ENCODE data around the gene SLC4A1.

DNA sequence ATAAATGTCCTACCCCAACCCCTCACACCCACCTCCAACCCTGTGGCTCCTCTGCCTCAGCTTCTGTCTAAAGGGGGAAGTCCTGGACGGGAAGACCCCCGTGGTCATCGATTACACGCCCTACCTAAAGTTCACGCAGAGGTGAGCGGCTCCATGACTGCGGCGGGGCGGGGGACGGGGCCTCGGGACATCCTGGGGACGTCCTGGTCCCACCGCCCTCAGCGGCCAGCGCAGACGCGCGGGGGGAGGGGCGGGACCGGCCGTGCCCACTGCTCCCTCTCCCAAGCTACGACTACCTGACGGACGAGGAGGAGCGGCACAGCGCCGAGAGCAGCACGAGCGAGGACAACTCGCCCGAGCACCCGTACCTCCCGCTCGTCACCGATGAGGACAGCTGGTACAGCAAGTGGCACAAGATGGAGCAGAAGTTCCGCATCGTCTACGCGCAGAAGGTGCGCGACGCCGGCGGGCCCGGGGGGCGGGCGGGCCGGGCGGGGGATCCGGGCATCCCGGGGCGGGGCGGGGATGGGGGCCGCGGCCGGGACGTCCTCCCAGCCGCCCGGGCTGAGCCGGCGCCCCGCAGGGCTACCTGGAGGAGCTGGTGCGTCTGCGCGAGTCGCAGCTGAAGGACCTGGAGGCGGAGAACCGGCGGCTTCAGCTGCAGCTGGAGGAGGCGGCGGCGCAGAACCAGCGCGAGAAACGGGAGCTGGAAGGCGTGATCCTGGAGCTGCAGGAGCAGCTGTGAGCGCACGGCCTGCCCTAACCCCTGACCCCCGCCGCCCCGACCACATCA, 47.1 kb upstream of the SLC4A1 start:
- TF ChIP-seq, protein P1, sequence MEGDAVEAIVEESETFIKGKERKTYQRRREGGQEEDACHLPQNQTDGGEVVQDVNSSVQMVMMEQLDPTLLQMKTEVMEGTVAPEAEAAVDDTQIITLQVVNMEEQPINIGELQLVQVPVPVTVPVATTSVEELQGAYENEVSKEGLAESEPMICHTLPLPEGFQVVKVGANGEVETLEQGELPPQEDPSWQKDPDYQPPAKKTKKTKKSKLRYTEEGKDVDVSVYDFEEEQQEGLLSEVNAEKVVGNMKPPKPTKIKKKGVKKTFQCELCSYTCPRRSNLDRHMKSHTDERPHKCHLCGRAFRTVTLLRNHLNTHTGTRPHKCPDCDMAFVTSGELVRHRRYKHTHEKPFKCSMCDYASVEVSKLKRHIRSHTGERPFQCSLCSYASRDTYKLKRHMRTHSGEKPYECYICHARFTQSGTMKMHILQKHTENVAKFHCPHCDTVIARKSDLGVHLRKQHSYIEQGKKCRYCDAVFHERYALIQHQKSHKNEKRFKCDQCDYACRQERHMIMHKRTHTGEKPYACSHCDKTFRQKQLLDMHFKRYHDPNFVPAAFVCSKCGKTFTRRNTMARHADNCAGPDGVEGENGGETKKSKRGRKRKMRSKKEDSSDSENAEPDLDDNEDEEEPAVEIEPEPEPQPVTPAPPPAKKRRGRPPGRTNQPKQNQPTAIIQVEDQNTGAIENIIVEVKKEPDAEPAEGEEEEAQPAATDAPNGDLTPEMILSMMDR (IDR thresholded peaks at IDR 0.05) = no peak
- TF ChIP-seq EP300 (IDR thresholded peaks at IDR 0.05) = no peak
